ENCODE measurements around the gene LTBP3. TPM values are rescaled to one million over a fixed set of nuclear protein-coding genes. Genes with fewer than 3 reads are reported as not detected.

Gene LTBP3
- total RNA-seq, 1 experiment from 2014 or later = 10.6 TPM

- H2AFZ ChIP-seq (ENCODE audit: low read length) = no peak overlapping the region
- peaks cover 10% of the 10 kb centered on the region for H3K23me2 ChIP-seq (ENCODE audit: insufficient read length, low read depth, low read length, poor library complexity, severe bottlenecking)
- no peak overlapping the region for H3K56ac ChIP-seq (ENCODE audit: insufficient read length, low read depth, low read length)
- H4K20me1 ChIP-seq (ENCODE audit: control insufficient read depth, insufficient read depth, insufficient read length) = no peaks in the 10 kb centered on the region
- no peak overlapping the region for H3K4ac ChIP-seq (ENCODE audit: low read depth, low read length)
- Mint-ChIP-seq H3K4me1 (peaks cover 79 to 82% of the 10 kb centered on the region in 2 experiments), H3K4me3 (no peak overlapping the region; a peak in 1 of 5 replicates), H3K27me3 (ENCODE audit: low read depth) (peaks cover 2% of the 10 kb centered on the region; the same call in 1 of the 2 replicates), H3K36me3 (ENCODE audit: insufficient read depth in 1 of 3, low read depth in 3 of 3) (no peaks in the 10 kb centered on the region; a peak in 1 of 7 replicates), H3K9me3 (no peaks in the 10 kb centered on the region; a peak in 1 of 5 replicates), H3K27ac (peak overlapping the region in 2 of 3 experiments; percentile 67 to 95; a peak in 3 of 7 replicates)
- H3K4me1 ChIP-seq (ENCODE audit: insufficient read depth, low read length) = peaks cover 34% of the 10 kb centered on the region; the same call in 1 of the 2 replicates
- no peak overlapping the region for H3K9ac ChIP-seq (ENCODE audit: extremely low read depth, insufficient read length, low read length)
- no peak overlapping the region for H3K4me2 ChIP-seq (ENCODE audit: insufficient read depth, insufficient read length, low read length)
- TF ChIP-seq CTCF (conservative IDR thresholded peaks at IDR 0.05) = no peak
- no peaks in the 10 kb centered on the region for H3K27me3 ChIP-seq (ENCODE audit: insufficient read depth, low read length)
- no peak overlapping the region for H2BK120ac ChIP-seq (ENCODE audit: low read depth, low read length, poor library complexity, severe bottlenecking)
- H2BK15ac ChIP-seq (ENCODE audit: low read depth, low read length) = no peak overlapping the region
- no peak overlapping the region for H2BK12ac ChIP-seq (ENCODE audit: insufficient read length, low read depth, low read length)
- H3K79me2 ChIP-seq (ENCODE audit: insufficient read depth, low read length) = no peaks in the 10 kb centered on the region
- no peak overlapping the region for H4K91ac ChIP-seq (ENCODE audit: insufficient read length, low read depth, low read length)
- no peak overlapping the region for H3K14ac ChIP-seq (ENCODE audit: insufficient read depth, low read length)
- no peak overlapping the region for H4K8ac ChIP-seq (replicated peaks; ENCODE audit: insufficient read length, low read depth, low read length)
- H2BK20ac ChIP-seq (ENCODE audit: low read depth, low read length, poor library complexity, severe bottlenecking) = no peak overlapping the region
- no peak overlapping the region for H3K23ac ChIP-seq (ENCODE audit: insufficient read length, low read depth, low read length)
- no peak overlapping the region for H3T11ph ChIP-seq (ENCODE audit: low read length)
- H2BK5ac ChIP-seq (ENCODE audit: insufficient read length, low read length) = no peak overlapping the region
- WGBS (ENCODE audit: extremely low coverage, insufficient read length, low lambda C conversion rate) = no CpG with 5 or more reads among the region's 3 CpGs
- no peak overlapping the region for H3K27ac ChIP-seq (ENCODE audit: insufficient read length, low read depth, low read length)
- H2AK5ac ChIP-seq (ENCODE audit: insufficient read length, low read length) = no peak overlapping the region
- H3K9me3 ChIP-seq (ENCODE audit: control insufficient read depth, low read depth, low read length) = no peaks in the 10 kb centered on the region
- no peaks in the 10 kb centered on the region for H3K79me1 ChIP-seq (ENCODE audit: insufficient read depth, low read depth, low read length, poor library complexity, severe bottlenecking)
- no peak overlapping the region for H3K18ac ChIP-seq (ENCODE audit: insufficient read length, low read depth, low read length)
- DNase-seq = no peak
- H4K5ac ChIP-seq (ENCODE audit: insufficient read length, low read depth, low read length) = no peak overlapping the region
Measured at GRCh38 chr11:65491163-65491465, 67.0 kb downstream of the LTBP3 start.

Data from H9 (cell line).